SW 1271 (cell line): ENCODE data around the gene C17orf58.

Source experiments
- DNase-seq, 2 experiments: peaks; one replicate each; lab custom pipeline; 2025; lab: John Stamatoyannopoulos, UW

The C17orf58 gene

GRCh38 chr17:67959510-67959909 lies 36.8 kb downstream of the C17orf58 start:
- DNase-seq, result no peak

- no peak for DNase-seq
Measured at GRCh38 chr17:67950945-67951344, 45.3 kb downstream of the C17orf58 start.

- no peak for DNase-seq
Measured at GRCh38 chr17:67947325-67947813, 48.9 kb downstream of the C17orf58 start.

GRCh38 chr17:67946513-67946912 lies 49.8 kb downstream of the C17orf58 start:
- no peak for DNase-seq

- DNase-seq, result no peak
Measured at GRCh38 chr17:67944035-67944434, 52.2 kb downstream of the C17orf58 start.

GRCh38 chr17:67942810-67943209 lies 53.5 kb downstream of the C17orf58 start:
- peak in 1 of 2 experiments; percentile 16 for DNase-seq
